Skeletal muscle cell (primary cell): Measurements from ENCODE around the gene C16orf95.
"Not testable (repeated sequence)": the region's sequence is repeated elsewhere in the genome, so short reads cannot be mapped to it uniquely, and the experiment has no call there.

Experiments used
- DNase-seq: peaks from one replicate; pipeline ENCODE4 v3.0.0-alpha.2; 2010; ENCODE audit warnings: low read depth
- H3K4me3 ChIP-seq: 2 replicates; pipeline ENCODE4 v1.5.1; 2011; ENCODE audit warnings: low read depth, mild to moderate bottlenecking, control low read depth, low read length, moderate library complexity

Gene C16orf95

GRCh38 chr16:87267566-87267965, 49.6 kb downstream of the C16orf95 start:
- H3K4me3 ChIP-seq, result no peak overlapping the region
- DNase-seq, result no peak

- DNase-seq, result no peak
Observed at GRCh38 chr16:87266846-87267245, 50.3 kb downstream of the C16orf95 start.

GRCh38 chr16:87265261-87265660, 51.9 kb downstream of the C16orf95 start:
- no peak for DNase-seq

More at GRCh38 chr16:87266846-87267245, 50.3 kb downstream of the C16orf95 start:
- no peak overlapping the region for H3K4me3 ChIP-seq

GRCh38 chr16:87264634-87265033, 52.6 kb downstream of the C16orf95 start:
- no peak overlapping the region for H3K4me3 ChIP-seq
- DNase-seq, result no peak

More at GRCh38 chr16:87265261-87265660, 51.9 kb downstream of the C16orf95 start:
- no peak overlapping the region for H3K4me3 ChIP-seq

GRCh38 chr16:87263418-87264052, 53.7 kb downstream of the C16orf95 start:
- no peak for DNase-seq
- no peak overlapping the region for H3K4me3 ChIP-seq

- DNase-seq, result no peak
- no peak overlapping the region for H3K4me3 ChIP-seq
Observed at GRCh38 chr16:87259431-87259830, 57.8 kb downstream of the C16orf95 start.

- DNase-seq, H3K4me3 ChIP-seq: not testable (repeated sequence)
Observed at GRCh38 chr16:87258653-87259052, 58.5 kb downstream of the C16orf95 start.

- no peak overlapping the region for H3K4me3 ChIP-seq
- no peak for DNase-seq
Observed at GRCh38 chr16:87255866-87256265, 61.3 kb downstream of the C16orf95 start.

- no peak for DNase-seq
- no peak overlapping the region for H3K4me3 ChIP-seq
Observed at GRCh38 chr16:87254734-87255133, 62.5 kb downstream of the C16orf95 start.

- DNase-seq, result no peak
- H3K4me3 ChIP-seq, result no peak overlapping the region
Observed at GRCh38 chr16:87254296-87254695, 62.9 kb downstream of the C16orf95 start.

- no peak for DNase-seq
- no peak overlapping the region for H3K4me3 ChIP-seq
Observed at GRCh38 chr16:87253536-87253935, 63.7 kb downstream of the C16orf95 start.
